SK-N-SH (cell line): ENCODE measurements around the gene ADGRF4. TPM values are rescaled to one million over a fixed set of nuclear protein-coding genes. Genes with fewer than 3 reads are reported as not detected.

Source experiments
- CTCF ChIA-PET: fragments of 300-600, 350-600 bp; formaldehyde crosslinking; extraction: SDS; loops from one replicate; lab custom pipeline; 2021; lab: Yijun Ruan, JAX
- POLR2A ChIA-PET: fragments of 350-600 bp; sonication (Branson Sonifier 250); formaldehyde crosslinking; extraction: SDS; loops from one replicate; lab custom pipeline; 2020; ENCODE audit warnings: antibody characterized with exemption, inconsistent platforms; lab: Yijun Ruan, JAX
- DNase-seq: peaks from one replicate; pipeline ENCODE4 v3.0.0; 2012
- H2AFZ ChIP-seq: fragments of 200-600 bp; sonication (generic); 2 replicates; pipeline ENCODE4 v1.8.1; 2016; ENCODE audit warnings: antibody characterized with exemption, mild to moderate bottlenecking, low read depth
- H3F3A ChIP-seq: fragments of 200-600 bp; sonication (generic); replicated peaks from 2 replicates; pipeline ENCODE3; 2016; ENCODE audit warnings: antibody characterized with exemption, mild to moderate bottlenecking; ENCODE audit not compliant: insufficient read depth
- H3K27ac ChIP-seq, 2 experiments: fragments of 200-500 bp in 1 of 2; fragments of 200-600 bp in 1 of 2; sonication (Bioruptor generic) in 1 of 2; sonication (generic), shearing (Covaris generic) in 1 of 2; 2 replicates each; pipeline versions ENCODE4 v1.5.1 to v1.6.1; 2014 to 2016; ENCODE audit warnings: low read depth in 2 of 2, inconsistent platforms in 1 of 2, low read length in 1 of 2, mild to moderate bottlenecking in 1 of 2, mixed read lengths in 1 of 2
- H3K27me3 ChIP-seq: fragments of 200-600 bp; sonication (generic), shearing (Covaris generic); 2 replicates; pipeline ENCODE4 v1.6.1; 2016; ENCODE audit warnings: mixed run types; ENCODE audit not compliant: insufficient read depth
- H3K36me3 ChIP-seq, 2 experiments: fragments of 200-500 bp in 1 of 2; fragments of 200-600 bp in 1 of 2; sonication (Bioruptor generic) in 1 of 2; sonication (generic) in 1 of 2; replicated peaks in 1 of 2; 2 replicates each; pipeline versions ENCODE3 to v1.5.1; 2014 to 2016; ENCODE audit warnings: low read length in 1 of 2, mild to moderate bottlenecking in 1 of 2; ENCODE audit not compliant: insufficient read depth in 2 of 2, control insufficient read depth in 1 of 2
- H3K4me1 ChIP-seq, 2 experiments: fragments of 200-500 bp in 1 of 2; fragments of 200-600 bp in 1 of 2; sonication (Bioruptor generic) in 1 of 2; sonication (generic), shearing (Covaris generic) in 1 of 2; 2 replicates each; pipeline versions ENCODE4 v1.5.1 to v1.6.1; 2014 to 2016; ENCODE audit warnings: low read depth in 1 of 2, low read length in 1 of 2, mixed run types in 1 of 2; ENCODE audit not compliant: insufficient read depth in 2 of 2, control insufficient read depth in 1 of 2
- H3K4me2 ChIP-seq: fragments of 200-600 bp; sonication (generic), shearing (Covaris generic); 2 replicates; pipeline ENCODE4 v1.6.1; 2017; ENCODE audit warnings: mixed run types
- H3K4me3 ChIP-seq, 2 experiments: fragments of 200-500 bp in 1 of 2; fragments of 200-600 bp in 1 of 2; sonication (Bioruptor generic) in 1 of 2; sonication (generic), shearing (Covaris generic) in 1 of 2; 2 replicates each; pipeline versions ENCODE4 v1.5.1 to v1.8.1; 2014 to 2016; ENCODE audit warnings: low read depth in 2 of 2, inconsistent platforms in 1 of 2, low read length in 1 of 2, mild to moderate bottlenecking in 1 of 2, mixed read lengths in 1 of 2, moderate library complexity in 1 of 2
- H3K79me2 ChIP-seq: fragments of 200-600 bp; sonication (generic); 2 replicates; pipeline ENCODE4 v1.8.1; 2017; ENCODE audit warnings: mild to moderate bottlenecking; ENCODE audit not compliant: insufficient read depth
- H3K9ac ChIP-seq: fragments of 200-600 bp; sonication (generic); 2 replicates; pipeline ENCODE4 v1.6.1; 2017; ENCODE audit warnings: mixed run types
- H3K9me2 ChIP-seq: fragments of 200-600 bp; sonication (generic); 2 replicates; pipeline ENCODE4 v1.6.1; 2017; ENCODE audit warnings: mixed run types
- H3K9me3 ChIP-seq: fragments of 200-600 bp; sonication (generic); 2 replicates; pipeline ENCODE4 v1.6.1; 2017; ENCODE audit warnings: mixed run types, mild to moderate bottlenecking, moderate library complexity
- H4K20me1 ChIP-seq: fragments of 200-600 bp; sonication (generic); 2 replicates; pipeline ENCODE4 v1.6.1; 2017; ENCODE audit warnings: mild to moderate bottlenecking, mixed run types; ENCODE audit not compliant: insufficient read depth
- ELF1 ChIP-seq: IDR thresholded peaks from 2 replicates; pipeline ENCODE4 v1.4.0; 2012
- EP300 ChIP-seq, 2 experiments: IDR thresholded peaks; 2 replicates each; pipeline versions ENCODE4 v1.4.0 to v1.6.1; 2012; ENCODE audit warnings: borderline replicate concordance in 1 of 2, low read depth in 1 of 2, low read length in 1 of 2
- FOSL2 ChIP-seq: IDR thresholded peaks from 2 replicates; pipeline ENCODE4 v1.4.0; 2012; ENCODE audit warnings: low read depth, mild to moderate bottlenecking, moderate library complexity, borderline replicate concordance
- FOXM1 ChIP-seq: IDR thresholded peaks from 2 replicates; pipeline ENCODE4 v1.4.0; 2012; ENCODE audit warnings: low read depth, mild to moderate bottlenecking
- GATA2 ChIP-seq: sonication (generic); formaldehyde crosslinking; IDR thresholded peaks from 2 replicates; pipeline ENCODE4 v1.5.0; 2020; ENCODE audit warnings: mild to moderate bottlenecking, missing genetic modification reagents
- JUND ChIP-seq: IDR thresholded peaks from 2 replicates; pipeline ENCODE4 v1.4.0; 2012
- MAX ChIP-seq: IDR thresholded peaks from 2 replicates; pipeline ENCODE4 v1.4.0; 2012; ENCODE audit warnings: low read depth
- MXI1 ChIP-seq: IDR thresholded peaks from 2 replicates; pipeline ENCODE4 v1.6.1; 2012; ENCODE audit warnings: mild to moderate bottlenecking, low read depth, low read length, improper control_type of control experiment
- NRF1 ChIP-seq: IDR thresholded peaks from 2 replicates; pipeline ENCODE4 v1.6.1; 2012; ENCODE audit warnings: low read depth, mild to moderate bottlenecking, low read length
- POLR2AphosphoS5 ChIP-seq: IDR thresholded peaks from 2 replicates; pipeline ENCODE4 v1.6.1; 2012; ENCODE audit warnings: low read depth, low read length
- RAD21 ChIP-seq: IDR thresholded peaks from 2 replicates; pipeline ENCODE4 v1.6.1; 2012; ENCODE audit warnings: mild to moderate bottlenecking, low read length
- RXRA ChIP-seq: IDR thresholded peaks from 2 replicates; pipeline ENCODE4 v1.4.0; 2012; ENCODE audit warnings: low read depth, mild to moderate bottlenecking, borderline replicate concordance
- SMC3 ChIP-seq: IDR thresholded peaks from 2 replicates; pipeline ENCODE4 v1.6.1; 2012; ENCODE audit warnings: low read depth, low read length, improper control_type of control experiment
- TAF1 ChIP-seq: IDR thresholded peaks from 2 replicates; pipeline ENCODE4 v1.6.1; 2012; ENCODE audit warnings: low read depth, mild to moderate bottlenecking, low read length, moderate library complexity, borderline replicate concordance
- TEAD4 ChIP-seq: IDR thresholded peaks from 2 replicates; pipeline ENCODE4 v1.4.0; 2012; ENCODE audit warnings: mild to moderate bottlenecking, borderline replicate concordance; ENCODE audit not compliant: insufficient read depth
- USF1 ChIP-seq: IDR thresholded peaks from 2 replicates; pipeline ENCODE4 v1.4.0; 2012; ENCODE audit warnings: low read depth, borderline replicate concordance
- WGBS: methylation state at CpG from one replicate; pipeline ENCODE4 v1.1.6; 2017; ENCODE audit warnings: low lambda C conversion rate; 5-methylcytosine and 5-hydroxymethylcytosine counted together
- polyA plus RNA-seq, 3 experiments: library from polyadenylated mRNA; depleted of rRNA; stranded (reverse); fragments of >200 nt; gene quantifications; 2 replicates each; pipeline ENCODE4 v1.2.3, GENCODE V29; 2012
- TF ChIP-seq, protein P1 (sequence below): fragments of 200-600 bp; sonication (generic); IDR thresholded peaks from 2 replicates; pipeline ENCODE4 v1.6.1; 2017; ENCODE audit warnings: antibody characterized with exemption, mild to moderate bottlenecking, moderate library complexity
- TF ChIP-seq, protein P2 (sequence below): IDR thresholded peaks from 2 replicates; pipeline ENCODE4; 2012

Gene ADGRF4
- polyA plus RNA-seq, 1 of the 3 experiments (the other 2 are of a cell fraction) = not detected

DNA sequence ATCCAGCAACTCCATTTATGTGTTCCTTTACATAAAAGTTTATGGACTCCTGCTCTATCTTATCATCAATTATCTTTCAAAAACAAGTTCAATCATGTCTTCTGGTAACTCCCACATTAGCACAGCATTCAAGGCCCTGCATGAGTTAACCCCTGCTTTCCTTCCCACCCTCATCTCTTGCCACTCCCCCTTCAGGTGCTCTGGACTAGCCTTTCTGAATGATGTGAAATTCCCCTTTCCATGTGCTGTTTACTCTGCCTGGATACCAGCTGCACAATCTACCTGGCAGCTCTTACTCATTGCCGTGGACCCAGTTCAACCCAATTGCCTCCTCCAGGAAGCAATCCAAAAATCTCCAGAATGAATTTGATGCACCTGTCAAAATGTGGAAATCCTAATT, 11.9 kb downstream of the ADGRF4 start:
- Histone ChIP-seq H3F3A (no peaks in the 10 kb centered on the region), H4K20me1 (no peaks in the 10 kb centered on the region), H2AFZ (no peak overlapping the region), H3K36me3 (no peaks in the 10 kb centered on the region), H3K79me2 (no peaks in the 10 kb centered on the region), H3K4me3 (no peak overlapping the region), H3K9ac (no peak overlapping the region), H3K4me1 (no peaks in the 10 kb centered on the region), H3K27ac (no peak overlapping the region), H3K4me2 (no peak overlapping the region), H3K9me2 (no peaks in the 10 kb centered on the region), H3K9me3 (no peaks in the 10 kb centered on the region), H3K27me3 (peaks cover 44% of the 10 kb centered on the region; the same call in 1 of the 2 replicates)
- WGBS = 8% methylated on average over 1 of the region's 1 CpG
- CTCF ChIA-PET = no interaction called here
- DNase-seq = no peak
- POLR2A ChIA-PET = no interaction called here
- TF ChIP-seq EP300 (IDR thresholded peaks at IDR 0.05; ENCODE audit: borderline replicate concordance in 1 of 2, low read depth in 1 of 2, low read length in 1 of 2) (no peak), MXI1 (no peak), RXRA (no peak), POLR2AphosphoS5 (no peak), TEAD4 (no peak), TAF1 (no peak), FOSL2 (no peak), USF1 (no peak), ELF1 (no peak), MAX (no peak)
- TF ChIP-seq, protein P1, sequence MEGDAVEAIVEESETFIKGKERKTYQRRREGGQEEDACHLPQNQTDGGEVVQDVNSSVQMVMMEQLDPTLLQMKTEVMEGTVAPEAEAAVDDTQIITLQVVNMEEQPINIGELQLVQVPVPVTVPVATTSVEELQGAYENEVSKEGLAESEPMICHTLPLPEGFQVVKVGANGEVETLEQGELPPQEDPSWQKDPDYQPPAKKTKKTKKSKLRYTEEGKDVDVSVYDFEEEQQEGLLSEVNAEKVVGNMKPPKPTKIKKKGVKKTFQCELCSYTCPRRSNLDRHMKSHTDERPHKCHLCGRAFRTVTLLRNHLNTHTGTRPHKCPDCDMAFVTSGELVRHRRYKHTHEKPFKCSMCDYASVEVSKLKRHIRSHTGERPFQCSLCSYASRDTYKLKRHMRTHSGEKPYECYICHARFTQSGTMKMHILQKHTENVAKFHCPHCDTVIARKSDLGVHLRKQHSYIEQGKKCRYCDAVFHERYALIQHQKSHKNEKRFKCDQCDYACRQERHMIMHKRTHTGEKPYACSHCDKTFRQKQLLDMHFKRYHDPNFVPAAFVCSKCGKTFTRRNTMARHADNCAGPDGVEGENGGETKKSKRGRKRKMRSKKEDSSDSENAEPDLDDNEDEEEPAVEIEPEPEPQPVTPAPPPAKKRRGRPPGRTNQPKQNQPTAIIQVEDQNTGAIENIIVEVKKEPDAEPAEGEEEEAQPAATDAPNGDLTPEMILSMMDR = no peak
- TF ChIP-seq, protein P2, sequence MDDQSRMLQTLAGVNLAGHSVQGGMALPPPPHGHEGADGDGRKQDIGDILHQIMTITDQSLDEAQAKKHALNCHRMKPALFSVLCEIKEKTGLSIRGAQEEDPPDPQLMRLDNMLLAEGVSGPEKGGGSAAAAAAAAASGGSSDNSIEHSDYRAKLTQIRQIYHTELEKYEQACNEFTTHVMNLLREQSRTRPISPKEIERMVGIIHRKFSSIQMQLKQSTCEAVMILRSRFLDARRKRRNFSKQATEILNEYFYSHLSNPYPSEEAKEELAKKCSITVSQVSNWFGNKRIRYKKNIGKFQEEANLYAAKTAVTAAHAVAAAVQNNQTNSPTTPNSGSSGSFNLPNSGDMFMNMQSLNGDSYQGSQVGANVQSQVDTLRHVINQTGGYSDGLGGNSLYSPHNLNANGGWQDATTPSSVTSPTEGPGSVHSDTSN = no peak

DNA sequence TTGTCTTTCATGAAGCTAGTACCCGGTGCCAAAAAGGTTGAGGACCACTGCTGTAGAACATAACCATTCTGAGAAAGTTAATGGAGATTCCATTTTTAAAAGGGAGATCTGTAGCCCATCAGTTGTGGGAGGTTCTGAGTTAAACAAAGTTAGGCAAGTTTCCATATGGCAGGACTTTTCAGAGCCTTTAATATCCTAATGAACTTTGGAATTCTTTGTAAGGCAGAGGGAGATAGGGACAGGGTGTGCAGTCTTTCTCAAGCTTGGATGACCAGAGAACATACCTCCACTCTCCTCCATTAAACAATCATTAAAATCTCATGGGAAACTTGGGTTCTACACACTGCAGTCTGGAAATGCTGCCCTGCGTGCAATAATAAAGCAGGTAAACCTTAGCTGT, 14.8 kb downstream of the ADGRF4 start:
- no peaks in the 10 kb centered on the region for H4K20me1 ChIP-seq
- CTCF ChIA-PET = no interaction called here
- 0% methylated on average over 2 of the region's 2 CpGs for WGBS
- H2AFZ ChIP-seq = no peak overlapping the region
- no peaks in the 10 kb centered on the region for H3K79me2 ChIP-seq
- DNase-seq = no peak
- H3K9me2 ChIP-seq = no peaks in the 10 kb centered on the region
- H3K4me1 ChIP-seq = no peaks in the 10 kb centered on the region
- no peaks in the 10 kb centered on the region for H3K9me3 ChIP-seq
- no peaks in the 10 kb centered on the region for H3K36me3 ChIP-seq
- POLR2A ChIA-PET = no interaction called here
- H3F3A ChIP-seq = no peaks in the 10 kb centered on the region
- H3K27me3 ChIP-seq = peaks cover 40% of the 10 kb centered on the region; the same call in 1 of the 2 replicates
- no peak overlapping the region for H3K27ac ChIP-seq
- TF ChIP-seq SMC3 (no peak), RAD21 (no peak), NRF1 (no peak), JUND (no peak), ELF1 (no peak), MXI1 (no peak), GATA2 (CRISPR knock-in tag) (no peak), FOXM1 (no peak)
- H3K4me2 ChIP-seq = no peak overlapping the region
- H3K4me3 ChIP-seq = no peak overlapping the region
- H3K9ac ChIP-seq = no peak overlapping the region
